Kidney (tissue), 14 donors: ENCODE measurements around the gene PPP1R15A. TPM values are rescaled to one million over a fixed set of nuclear protein-coding genes. Genes with fewer than 3 reads are reported as not detected.

ENCODE experiments used
- DNase-seq, 5 donors: peaks; one replicate each; pipeline ENCODE4 v3.0.0-alpha.2; 2013 to 2020
- FAIRE-seq: peaks from 2 replicates; lab custom pipeline; 2012; peaks lifted over from hg19 to GRCh38; lab: Jason Lieb, UNC
- H3K27ac ChIP-seq, 2 donors: one replicate each; pipeline ENCODE4 v1.7.0; 2013; ENCODE audit warnings: low read depth in 2 of 2, low read length in 2 of 2, inconsistent platforms in 1 of 2
- H3K27me3 ChIP-seq: one replicate; pipeline ENCODE4 v1.7.1; 2013; ENCODE audit warnings: low read length, inconsistent platforms; ENCODE audit not compliant: control insufficient read depth, insufficient read depth
- H3K36me3 ChIP-seq, 3 donors: one replicate each; pipeline versions ENCODE4 v1.7.0 to v1.7.1; 2013; ENCODE audit warnings: low read length in 3 of 3, control low read depth in 1 of 3, inconsistent platforms in 1 of 3; ENCODE audit not compliant: insufficient read depth in 3 of 3, control insufficient read depth in 2 of 3
- H3K4me1 ChIP-seq, 3 donors: one replicate each; pipeline versions ENCODE4 v1.7.0 to v1.7.1; 2013; ENCODE audit warnings: low read length in 3 of 3, inconsistent platforms in 1 of 3, low read depth in 1 of 3; ENCODE audit not compliant: control insufficient read depth in 2 of 3, insufficient read depth in 2 of 3
- H3K4me3 ChIP-seq, 3 donors: one replicate each; pipeline versions ENCODE4 v1.7.0 to v1.8.1; 2013; ENCODE audit warnings: low read length in 3 of 3, control low read depth in 1 of 3, inconsistent platforms in 1 of 3
- H3K9ac ChIP-seq, 3 donors: one replicate each; pipeline versions ENCODE4 v1.7.0 to v1.7.1; 2013; ENCODE audit warnings: low read length in 3 of 3, control low read depth in 1 of 3, inconsistent platforms in 1 of 3
- H3K9me3 ChIP-seq, 3 donors: one replicate each; pipeline versions ENCODE4 v1.7.0 to v1.7.1; 2013; ENCODE audit warnings: low read length in 3 of 3, control low read depth in 1 of 3, inconsistent platforms in 1 of 3; ENCODE audit not compliant: control insufficient read depth in 2 of 3, insufficient read depth in 1 of 3
- intact Hi-C: fragments of 100-400 bp; cut with DNase I; formaldehyde crosslinking; loops from one replicate; pipeline ENCODE4 v1.11.1; 2022
- polyA plus RNA-seq: library from polyadenylated mRNA; stranded (reverse); fragments of 350-450 nt; fragmentation: Illumina TruSeq; extraction: RNeasy Lipid Tissue Mini Kit (QIAGEN cat#74804); gene quantifications from one replicate; pipeline ENCODE4 v1.2.3, GENCODE V29; 2014; ENCODE audit warnings: low read depth, low replicate concordance; ENCODE audit not compliant: insufficient read depth
- total RNA-seq: library from RNA; stranded (reverse); fragmentation: NEBNext Ultra II Directional; extraction: Animal tissue kit (Norgen Biotek cat#: 25700); gene quantifications from one replicate; pipeline ENCODE4 v1.2.1, GENCODE V29; 2021
- TF ChIP-seq, protein P1 (sequence below): IDR thresholded peaks from 3 replicates; pipeline ENCODE4 v1.5.1; 2012; ENCODE audit warnings: mild to moderate bottlenecking, moderate library complexity, borderline replicate concordance; ENCODE audit not compliant: insufficient read depth; ENCODE audit errors: extremely low read depth
- donor health status: control.
- donor health status: control.
- donor health status: control.
- donor health status: control.
- donor health status: control.
- donor health status: DM: yes; HTN: yes; CAD: no.
- donor health status: Normal renal cell carcinoma (clear cell type).

PPP1R15A gene
- total and polyA plus RNA-seq, 2 donors from 2014 or later, result 24.7 to 45.1 TPM

- Histone ChIP-seq H3K4me1 (no peaks in the 10 kb centered on the region), H3K4me3 (no peak overlapping the region), H3K9ac (no peak overlapping the region), H3K27me3 (no peaks in the 10 kb centered on the region), H3K36me3 (peaks cover 0 to 9% (median 7%) of the 10 kb centered on the region in 3 donors), H3K27ac (no peak overlapping the region), H3K9me3 (no peaks in the 10 kb centered on the region)
- no peak for FAIRE-seq
- intact Hi-C loops, result no loop called here
- DNase-seq, result peak in 1 of 5 donors; percentile 32
- TF ChIP-seq, protein P1, sequence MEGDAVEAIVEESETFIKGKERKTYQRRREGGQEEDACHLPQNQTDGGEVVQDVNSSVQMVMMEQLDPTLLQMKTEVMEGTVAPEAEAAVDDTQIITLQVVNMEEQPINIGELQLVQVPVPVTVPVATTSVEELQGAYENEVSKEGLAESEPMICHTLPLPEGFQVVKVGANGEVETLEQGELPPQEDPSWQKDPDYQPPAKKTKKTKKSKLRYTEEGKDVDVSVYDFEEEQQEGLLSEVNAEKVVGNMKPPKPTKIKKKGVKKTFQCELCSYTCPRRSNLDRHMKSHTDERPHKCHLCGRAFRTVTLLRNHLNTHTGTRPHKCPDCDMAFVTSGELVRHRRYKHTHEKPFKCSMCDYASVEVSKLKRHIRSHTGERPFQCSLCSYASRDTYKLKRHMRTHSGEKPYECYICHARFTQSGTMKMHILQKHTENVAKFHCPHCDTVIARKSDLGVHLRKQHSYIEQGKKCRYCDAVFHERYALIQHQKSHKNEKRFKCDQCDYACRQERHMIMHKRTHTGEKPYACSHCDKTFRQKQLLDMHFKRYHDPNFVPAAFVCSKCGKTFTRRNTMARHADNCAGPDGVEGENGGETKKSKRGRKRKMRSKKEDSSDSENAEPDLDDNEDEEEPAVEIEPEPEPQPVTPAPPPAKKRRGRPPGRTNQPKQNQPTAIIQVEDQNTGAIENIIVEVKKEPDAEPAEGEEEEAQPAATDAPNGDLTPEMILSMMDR, result no peak
Observed at GRCh38 chr19:48925240-48925843, 53.1 kb downstream of the PPP1R15A start.

Other genes with a start within 250 kb of the PPP1R15A start
Only the 30 nearest of the 32 such genes appear.
- 14.5 TPM for gene DBP, start 235.0 kb upstream of the PPP1R15A start, total RNA-seq
- gene DBP, start 235.0 kb upstream of the PPP1R15A start, polyA plus RNA-seq, result 20.4 TPM
- gene CA11, start 226.2 kb upstream of the PPP1R15A start, total RNA-seq, result 11.6 TPM
- 42.3 TPM for gene CA11, start 226.2 kb upstream of the PPP1R15A start, polyA plus RNA-seq
- 0.85 TPM for gene NTN5, start 199.4 kb upstream of the PPP1R15A start, total RNA-seq
- gene NTN5, start 199.4 kb upstream of the PPP1R15A start, polyA plus RNA-seq, result 0.52 TPM
- gene FUT2, start 176.4 kb upstream of the PPP1R15A start, total RNA-seq, result 5.8 TPM
- gene FUT2, start 176.4 kb upstream of the PPP1R15A start, polyA plus RNA-seq, result 0.28 TPM
- 2.2 TPM for gene MAMSTR, start 152.7 kb upstream of the PPP1R15A start, total RNA-seq
- 3.6 TPM for gene MAMSTR, start 152.7 kb upstream of the PPP1R15A start, polyA plus RNA-seq
- gene RASIP1, start 131.8 kb upstream of the PPP1R15A start, total RNA-seq, result 23.3 TPM
- gene RASIP1, start 131.8 kb upstream of the PPP1R15A start, polyA plus RNA-seq, result 13.6 TPM
- 0.79 TPM for gene IZUMO1, start 125.5 kb upstream of the PPP1R15A start, total RNA-seq
- gene IZUMO1, start 125.5 kb upstream of the PPP1R15A start, polyA plus RNA-seq, result not detected
- 4.3 TPM for gene FUT1, start 119.8 kb upstream of the PPP1R15A start, total RNA-seq
- gene FUT1, start 119.8 kb upstream of the PPP1R15A start, polyA plus RNA-seq, result 2.3 TPM
- gene FGF21, start 116.9 kb upstream of the PPP1R15A start, total RNA-seq, result not detected
- not detected for gene FGF21, start 116.9 kb upstream of the PPP1R15A start, polyA plus RNA-seq
- 55.3 TPM for gene BCAT2, start 61.4 kb upstream of the PPP1R15A start, total RNA-seq
- gene BCAT2, start 61.4 kb upstream of the PPP1R15A start, polyA plus RNA-seq, result 69.4 TPM
- gene HSD17B14, start 35.9 kb upstream of the PPP1R15A start, total RNA-seq, result 5.2 TPM
- 141 TPM for gene HSD17B14, start 35.9 kb upstream of the PPP1R15A start, polyA plus RNA-seq
- gene PLEKHA4, start 3.8 kb upstream of the PPP1R15A start, total RNA-seq, result 79.1 TPM
- gene PLEKHA4, start 3.8 kb upstream of the PPP1R15A start, polyA plus RNA-seq, result 22.9 TPM
- not detected for gene TULP2, start 26.3 kb downstream of the PPP1R15A start, total RNA-seq
- not detected for gene TULP2, start 26.3 kb downstream of the PPP1R15A start, polyA plus RNA-seq
- gene NUCB1, start 27.9 kb downstream of the PPP1R15A start, total RNA-seq, result 265 TPM
- gene NUCB1, start 27.9 kb downstream of the PPP1R15A start, polyA plus RNA-seq, result 503 TPM
- 0.60 TPM for gene DHDH, start 61.3 kb downstream of the PPP1R15A start, total RNA-seq
- 26.3 TPM for gene DHDH, start 61.3 kb downstream of the PPP1R15A start, polyA plus RNA-seq
- gene BAX, start 82.5 kb downstream of the PPP1R15A start, total RNA-seq, result 76.7 TPM
- gene BAX, start 82.5 kb downstream of the PPP1R15A start, polyA plus RNA-seq, result 141 TPM
- gene FTL, start 92.9 kb downstream of the PPP1R15A start, total RNA-seq, result 1,841 TPM
- 17,016 TPM for gene FTL, start 92.9 kb downstream of the PPP1R15A start, polyA plus RNA-seq
- gene GYS1, start 120.9 kb downstream of the PPP1R15A start, total RNA-seq, result 41.5 TPM
- gene GYS1, start 120.9 kb downstream of the PPP1R15A start, polyA plus RNA-seq, result 23.9 TPM
- 57.0 TPM for gene RUVBL2, start 121.5 kb downstream of the PPP1R15A start, total RNA-seq
- gene RUVBL2, start 121.5 kb downstream of the PPP1R15A start, polyA plus RNA-seq, result 83.6 TPM
- gene LHB, start 144.7 kb downstream of the PPP1R15A start, total RNA-seq, result not detected
- gene LHB, start 144.7 kb downstream of the PPP1R15A start, polyA plus RNA-seq, result not detected
- not detected for gene CGB3, start 151.9 kb downstream of the PPP1R15A start, total RNA-seq
- gene CGB3, start 151.9 kb downstream of the PPP1R15A start, polyA plus RNA-seq, result not detected
- not detected for gene CGB2, start 159.5 kb downstream of the PPP1R15A start, total RNA-seq
- not detected for gene CGB2, start 159.5 kb downstream of the PPP1R15A start, polyA plus RNA-seq
- not detected for gene CGB1, start 164.5 kb downstream of the PPP1R15A start, total RNA-seq
- not detected for gene CGB1, start 164.5 kb downstream of the PPP1R15A start, polyA plus RNA-seq
- not detected for gene CGB5, start 171.4 kb downstream of the PPP1R15A start, total RNA-seq
- gene CGB5, start 171.4 kb downstream of the PPP1R15A start, polyA plus RNA-seq, result not detected
- gene CGB8, start 176.7 kb downstream of the PPP1R15A start, total RNA-seq, result not detected
- not detected for gene CGB8, start 176.7 kb downstream of the PPP1R15A start, polyA plus RNA-seq
- not detected for gene CGB7, start 185.3 kb downstream of the PPP1R15A start, total RNA-seq
- gene CGB7, start 185.3 kb downstream of the PPP1R15A start, polyA plus RNA-seq, result not detected
- 0.28 TPM for gene NTF4, start 192.4 kb downstream of the PPP1R15A start, total RNA-seq
- gene NTF4, start 192.4 kb downstream of the PPP1R15A start, polyA plus RNA-seq, result not detected
- gene KCNA7, start 200.3 kb downstream of the PPP1R15A start, total RNA-seq, result not detected
- not detected for gene KCNA7, start 200.3 kb downstream of the PPP1R15A start, polyA plus RNA-seq
- gene SNRNP70, start 213.0 kb downstream of the PPP1R15A start, total RNA-seq, result 203 TPM
- gene SNRNP70, start 213.0 kb downstream of the PPP1R15A start, polyA plus RNA-seq, result 144 TPM
- 4.7 TPM for gene LIN7B, start 241.9 kb downstream of the PPP1R15A start, total RNA-seq
- gene LIN7B, start 241.9 kb downstream of the PPP1R15A start, polyA plus RNA-seq, result 9.7 TPM